H1 (cell line): ENCODE results near the gene CHCHD6. TPM values are rescaled to one million over a fixed set of nuclear protein-coding genes. Genes with fewer than 3 reads are reported as not detected.
A peak's percentile ranks its signal among the peaks of the same experiment; 100 is the strongest.

ENCODE experiments used
- BACH1 ChIP-seq: IDR thresholded peaks from 2 replicates; pipeline ENCODE4 v1.6.1; 2012; ENCODE audit warnings: low read length, improper control_type of control experiment
- CEBPB ChIP-seq: IDR thresholded peaks from 2 replicates; pipeline ENCODE4 v1.6.1; 2012; ENCODE audit warnings: low read depth, low read length
- CHD1 ChIP-seq: IDR thresholded peaks from 2 replicates; pipeline ENCODE4 v1.6.1; 2012; ENCODE audit warnings: low read depth, low read length, improper control_type of control experiment
- CREB1 ChIP-seq: IDR thresholded peaks from 2 replicates; pipeline ENCODE4 v1.6.1; 2012; ENCODE audit warnings: inconsistent platforms
- CTCF ChIP-seq, 3 experiments: IDR thresholded peaks; 1 replicate in 2 of 3; 2 replicates in 1 of 3; pipeline versions ENCODE4 v1.5.1 to v1.6.1; 2011; ENCODE audit warnings: low read length in 3 of 3, mild to moderate bottlenecking in 3 of 3, inconsistent platforms in 2 of 3, low read depth in 1 of 3, moderate library complexity in 1 of 3; ENCODE audit not compliant: insufficient read depth in 1 of 3; ENCODE audit errors: control extremely low read depth in 1 of 3
- GABPA ChIP-seq: IDR thresholded peaks from 2 replicates; pipeline ENCODE4 v1.6.1; 2011; ENCODE audit warnings: mild to moderate bottlenecking, low read length, moderate library complexity, borderline replicate concordance; ENCODE audit not compliant: insufficient read depth
- GTF2F1 ChIP-seq: IDR thresholded peaks from 2 replicates; pipeline ENCODE4 v1.6.1; 2012; ENCODE audit warnings: low read depth, low read length, improper control_type of control experiment, borderline replicate concordance
- SIN3A ChIP-seq, 2 experiments: IDR thresholded peaks in 1 of 2; conservative IDR thresholded peaks in 1 of 2; 2 replicates each; pipeline ENCODE4 v1.6.1; 2011 to 2012; ENCODE audit warnings: low read length in 2 of 2, improper control_type of control experiment in 1 of 2, low read depth in 1 of 2, mild to moderate bottlenecking in 1 of 2
- TAF1 ChIP-seq: IDR thresholded peaks from 2 replicates; pipeline ENCODE4 v1.6.1; 2011; ENCODE audit warnings: mild to moderate bottlenecking, low read depth, low read length
- polyA plus RNA-seq, 7 experiments: library from polyadenylated mRNA; depleted of rRNA in 3 of 7; stranded (reverse) in 5 of 7; unstranded in 2 of 7; fragments of >200 nt in 5 of 7; fragments of 200-250 nt in 2 of 7; gene quantifications; 1 replicate in 5 of 7; 2 replicates in 1 of 7; 4 replicates in 1 of 7; pipeline versions ENCODE4 v1.2.1 to v1.2.3, GENCODE V29; 2011 to 2013; ENCODE audit warnings: missing spikeins in 2 of 7, mixed read lengths in 2 of 7
- total RNA-seq: library from RNA; stranded (reverse); fragmentation: NEBNext Ultra II Directional; extraction: Animal tissue kit (Norgen Biotek cat#: 25700); gene quantifications from 2 replicates; pipeline ENCODE4 v1.2.1, GENCODE V29; 2021
- TF ChIP-seq, protein P1 (sequence below): IDR thresholded peaks from 2 replicates; pipeline ENCODE4 v1.6.1; 2012; ENCODE audit warnings: inconsistent platforms

CHCHD6 gene
- total and polyA plus RNA-seq, 2 of the 8 experiments (the other 6 are each of a cell fraction or from before 2014, with no cell fraction given), result 32.4 to 37.6 TPM

DNA sequence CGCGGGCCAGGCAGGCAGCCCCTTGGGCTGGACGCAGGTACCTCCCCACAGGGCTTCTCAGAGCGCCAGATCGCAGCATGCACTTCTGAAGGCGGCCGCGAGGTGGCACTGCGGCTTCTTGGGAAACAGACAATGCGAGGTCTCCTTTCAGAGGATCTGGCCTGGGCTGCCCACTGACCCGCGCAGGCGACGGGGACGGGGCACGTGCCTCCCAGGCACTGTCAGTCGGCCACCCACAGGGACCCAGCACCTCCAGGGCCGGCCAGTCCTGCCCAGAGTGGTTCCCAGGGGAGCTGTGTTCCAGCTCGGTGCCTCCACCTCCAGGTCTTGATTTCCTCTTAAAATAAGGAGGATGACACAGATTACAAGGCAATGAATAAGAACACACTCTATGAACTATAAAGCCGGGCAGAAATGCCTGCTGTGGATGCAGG is 24.7 kb upstream of the CHCHD6 start (continued):
- TF ChIP-seq CTCF (IDR thresholded peaks at IDR 0.05; ENCODE audit: control extremely low read depth in 1 of 3, insufficient read depth in 1 of 3, low read depth in 1 of 3, low read length in 3 of 3), result peak; percentile 93 to 94 (median 94)
- TF ChIP-seq CREB1, result no peak
- peak in 1 of 2 experiments; percentile 57; a peak in 1 of 4 replicates for TF ChIP-seq SIN3A (conservative IDR thresholded peaks at IDR 0.05 in 1 of 2, IDR thresholded peaks at IDR 0.05 in 1 of 2; ENCODE audit: low read depth in 1 of 2, low read length in 2 of 2)
- TF ChIP-seq TAF1, result no peak
- no peak for TF ChIP-seq CHD1
- peak; percentile 28; the same call in 1 of the 2 replicates for TF ChIP-seq GABPA
- TF ChIP-seq GTF2F1, result no peak
- TF ChIP-seq, protein P1, sequence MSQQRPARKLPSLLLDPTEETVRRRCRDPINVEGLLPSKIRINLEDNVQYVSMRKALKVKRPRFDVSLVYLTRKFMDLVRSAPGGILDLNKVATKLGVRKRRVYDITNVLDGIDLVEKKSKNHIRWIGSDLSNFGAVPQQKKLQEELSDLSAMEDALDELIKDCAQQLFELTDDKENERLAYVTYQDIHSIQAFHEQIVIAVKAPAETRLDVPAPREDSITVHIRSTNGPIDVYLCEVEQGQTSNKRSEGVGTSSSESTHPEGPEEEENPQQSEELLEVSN, result peak; percentile 94
- TF ChIP-seq CEBPB, result no peak
- no peak for TF ChIP-seq BACH1
